NCI-H345 treated with DMSO at 0.1 percent for 48 hours (cell line): Measurements from ENCODE around the gene DIS3L2.

Experiments
- DNase-seq: peaks from one replicate; lab custom pipeline; 2025; ENCODE audit not compliant: unreplicated experiment; lab: John Stamatoyannopoulos, UW

Gene DIS3L2

DNA sequence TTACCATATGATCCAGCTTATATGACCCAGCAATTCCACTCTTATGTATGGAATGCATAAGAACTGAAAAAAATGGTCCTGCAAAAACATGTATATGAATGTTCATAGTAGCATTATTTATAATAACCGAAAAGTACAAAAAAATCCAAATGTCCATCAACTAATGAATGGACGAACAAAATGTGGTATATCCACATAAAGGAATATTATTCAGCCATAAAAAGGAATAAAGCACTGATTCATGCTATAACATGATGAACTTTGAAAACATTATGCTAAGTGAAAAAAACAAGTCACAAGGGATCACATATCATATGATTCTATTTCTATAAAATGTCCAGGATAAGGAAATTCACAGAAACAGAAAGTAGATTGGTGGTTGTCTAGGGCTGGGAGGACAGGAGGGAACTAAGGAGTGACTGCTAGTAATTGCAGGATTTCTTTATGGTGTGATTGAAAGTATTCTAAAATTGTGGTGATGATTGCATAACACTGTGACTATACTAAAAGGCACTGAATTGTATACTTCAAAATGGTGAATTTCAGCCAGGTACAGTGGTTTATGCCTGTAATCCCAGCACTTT, 10.0 kb upstream of the DIS3L2 start:
- no peak for DNase-seq

DNA sequence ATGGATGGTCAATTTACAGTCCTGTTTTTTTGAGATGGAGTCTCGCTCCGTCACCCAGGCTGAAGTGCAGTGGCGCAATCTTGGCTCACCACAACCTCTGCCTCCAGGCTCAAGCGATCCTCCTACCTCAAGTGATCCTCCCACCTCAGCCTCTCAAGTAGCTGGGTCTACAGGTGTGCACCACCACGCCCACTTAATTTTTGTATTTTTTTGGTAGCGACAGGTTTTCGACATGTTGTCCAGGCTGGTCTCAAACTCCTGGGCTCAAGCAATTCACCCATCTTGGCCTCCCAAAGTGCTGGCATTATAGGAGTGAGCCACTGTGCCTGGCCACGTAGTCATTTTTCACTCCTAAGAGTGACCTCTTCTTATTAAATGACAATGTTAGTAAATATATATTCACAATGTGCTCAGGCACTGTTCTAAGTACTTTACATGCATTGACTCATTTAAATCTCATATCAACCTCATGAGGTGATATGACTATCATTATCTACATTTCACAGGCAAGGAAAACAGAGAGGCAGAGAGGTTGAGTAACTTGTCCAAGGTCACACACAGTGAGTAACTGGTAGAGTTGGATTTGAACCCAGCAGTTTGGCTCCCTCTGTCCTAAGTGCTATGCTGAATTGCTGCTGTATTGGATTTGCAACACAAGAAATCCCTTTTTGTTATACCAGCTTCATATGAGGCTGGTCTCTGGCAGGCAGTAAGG, 5.6 kb upstream of the DIS3L2 start:
- no peak for DNase-seq

DNA sequence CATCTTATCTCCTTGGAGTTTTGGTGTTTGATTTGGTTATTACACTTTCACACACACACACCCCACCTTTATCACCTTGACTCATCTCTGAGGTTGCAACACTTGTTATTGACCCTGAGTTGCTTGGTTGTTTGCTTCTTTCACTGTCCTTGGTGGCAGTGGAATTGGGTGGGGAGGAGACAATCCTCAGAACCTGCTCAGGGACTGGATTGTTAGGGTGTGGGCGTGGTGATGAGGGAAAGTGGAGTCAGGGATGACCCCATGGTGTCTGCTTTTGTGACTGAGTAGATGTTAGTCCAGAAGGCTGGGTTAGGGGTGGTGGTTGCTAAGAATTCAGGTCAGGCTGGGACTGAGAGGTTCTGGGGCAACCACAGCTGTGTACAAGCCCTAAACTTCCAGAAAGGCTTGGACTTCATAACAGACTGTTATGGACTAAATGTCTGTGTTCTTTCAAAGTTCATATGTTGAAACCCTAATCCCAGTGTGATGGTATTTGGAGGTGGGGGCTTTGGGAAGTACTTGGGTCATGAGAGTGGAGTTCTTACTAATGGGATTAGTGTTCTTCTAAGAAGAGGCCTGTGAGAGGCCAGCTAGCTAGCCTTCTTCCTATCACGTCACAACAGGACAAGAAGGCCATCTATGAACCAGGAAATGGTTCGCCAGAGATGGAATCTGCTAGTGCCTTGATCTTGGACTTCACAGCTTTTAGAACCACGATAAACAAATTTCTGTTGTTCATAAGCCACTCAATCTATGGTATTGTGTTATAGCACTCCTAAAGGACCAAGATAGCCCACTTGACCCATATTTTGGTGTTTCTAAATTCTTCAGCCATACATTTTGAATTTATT, 3.4 kb upstream of the DIS3L2 start:
- DNase-seq = no peak

DNA sequence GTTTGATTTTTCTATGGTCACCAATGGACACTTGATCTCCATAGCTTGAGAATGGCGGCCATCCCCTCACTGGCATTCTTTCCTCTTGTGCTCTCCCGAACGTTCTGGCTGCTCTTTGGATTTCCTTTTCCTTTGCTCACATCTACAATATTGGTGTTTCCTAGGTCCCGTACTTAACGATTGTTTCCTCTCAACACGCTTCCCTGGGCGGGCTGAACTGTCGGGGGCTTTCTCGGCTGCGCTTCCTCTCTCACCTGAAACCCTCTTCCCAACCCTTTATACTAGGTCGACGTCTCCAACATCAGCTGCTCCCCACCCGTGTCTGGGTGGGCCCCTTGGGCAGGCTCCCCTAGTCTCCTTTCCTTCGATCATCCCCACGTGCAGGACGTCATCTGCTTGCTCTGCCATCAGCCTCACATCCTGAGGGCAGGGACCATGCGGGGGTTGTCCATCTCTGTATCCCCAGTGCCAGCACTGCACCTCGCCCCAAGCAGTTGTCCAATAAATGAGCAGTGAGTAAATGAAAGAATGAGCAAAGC, 634 bp upstream of the DIS3L2 start:
- DNase-seq = no peak

DNA sequence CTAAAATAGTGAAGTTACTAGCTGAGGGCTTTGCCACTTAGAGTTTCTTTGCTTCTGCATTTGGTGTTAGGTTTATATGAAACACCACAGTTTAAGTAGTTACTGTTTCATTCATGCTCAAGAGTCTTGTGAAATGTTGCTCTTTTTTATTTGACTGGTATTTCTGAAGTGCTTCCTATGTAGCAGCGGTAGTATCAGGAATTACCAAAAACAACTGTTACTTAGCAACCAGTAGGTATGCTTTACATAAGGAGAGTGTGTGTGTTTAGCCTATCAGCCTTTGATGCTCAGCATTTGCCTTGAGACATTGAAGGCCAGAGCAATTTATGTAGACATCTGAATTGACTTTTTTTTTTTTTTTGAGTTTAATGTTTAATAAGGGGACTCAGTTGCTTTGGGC, 3.6 kb downstream of the DIS3L2 start:
- peak; percentile 6 for DNase-seq

DNA sequence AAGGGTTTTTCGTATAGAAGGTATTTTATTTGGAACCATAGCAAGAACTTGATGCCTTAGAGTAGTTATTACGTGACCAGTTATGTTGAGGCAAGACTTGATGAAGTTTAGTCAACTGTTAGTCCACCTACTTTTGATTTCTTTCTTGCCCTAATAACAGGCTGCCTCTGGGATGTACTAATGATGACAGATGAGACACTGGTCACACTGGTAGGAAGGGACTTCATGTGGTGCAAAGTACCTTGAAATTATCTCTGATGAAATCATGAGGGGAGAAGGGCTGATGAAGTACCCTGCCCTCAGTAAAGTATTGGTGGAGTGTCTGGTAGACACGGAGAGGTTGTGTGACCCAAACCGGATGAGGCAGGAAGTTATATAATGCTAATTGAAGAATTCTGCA, 5.4 kb downstream of the DIS3L2 start:
- no peak for DNase-seq

DNA sequence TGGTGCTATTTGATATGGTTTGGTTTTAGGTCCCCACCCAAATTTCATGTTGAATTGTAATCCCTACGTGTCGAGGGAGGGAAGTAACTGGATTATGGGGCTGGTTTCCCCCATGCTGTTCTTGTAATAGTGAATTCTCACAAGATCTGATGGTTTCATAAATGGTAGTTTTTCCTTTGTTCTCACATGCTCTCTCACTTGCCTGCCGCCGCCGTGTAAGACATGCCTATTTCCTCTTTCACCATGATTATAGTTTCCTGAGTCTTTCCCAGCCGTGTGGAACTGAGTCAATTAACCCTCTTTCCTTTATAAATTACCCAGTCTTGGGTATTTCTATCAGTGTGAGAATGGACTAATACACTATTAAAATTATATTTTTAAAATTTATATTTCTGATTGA, 7.3 kb downstream of the DIS3L2 start:
- no peak for DNase-seq

DNA sequence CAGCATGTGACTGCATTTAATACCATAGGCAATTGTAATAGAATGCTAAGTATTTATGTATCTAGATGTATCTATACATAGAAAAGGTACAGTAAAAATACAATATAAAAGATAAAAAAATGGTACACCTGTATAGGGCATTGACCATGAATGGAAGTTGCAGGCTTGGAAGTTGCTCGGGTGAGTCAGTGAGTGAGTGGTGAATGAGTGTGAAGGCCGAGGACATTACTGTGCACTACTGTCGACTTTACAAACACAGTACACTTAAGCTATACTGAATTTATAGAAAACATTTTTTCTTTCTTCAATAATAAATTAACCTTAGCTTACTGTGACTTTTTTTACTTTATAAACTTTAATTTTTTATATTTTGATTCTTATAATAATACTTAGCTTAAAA, 8.9 kb downstream of the DIS3L2 start:
- no peak for DNase-seq

DNA sequence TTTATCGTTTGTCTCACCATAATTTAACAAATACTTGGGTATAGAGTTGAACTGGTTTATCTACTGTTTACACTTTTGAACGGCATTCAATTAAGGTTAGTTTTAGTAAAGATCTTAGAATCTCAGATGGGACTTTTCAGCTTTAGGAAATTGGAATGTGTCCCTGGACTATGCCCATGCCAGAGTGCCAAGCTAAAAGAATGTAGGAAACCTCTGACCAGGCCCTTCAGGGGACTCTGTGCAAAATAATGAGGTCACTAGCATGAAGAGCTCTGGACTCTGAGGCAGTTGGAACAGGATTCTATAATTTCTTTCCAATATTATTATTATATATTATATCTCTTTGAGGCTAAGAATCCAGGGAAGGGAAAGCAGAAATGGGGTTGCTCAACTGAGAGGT, 13.5 kb downstream of the DIS3L2 start:
- no peak for DNase-seq

DNA sequence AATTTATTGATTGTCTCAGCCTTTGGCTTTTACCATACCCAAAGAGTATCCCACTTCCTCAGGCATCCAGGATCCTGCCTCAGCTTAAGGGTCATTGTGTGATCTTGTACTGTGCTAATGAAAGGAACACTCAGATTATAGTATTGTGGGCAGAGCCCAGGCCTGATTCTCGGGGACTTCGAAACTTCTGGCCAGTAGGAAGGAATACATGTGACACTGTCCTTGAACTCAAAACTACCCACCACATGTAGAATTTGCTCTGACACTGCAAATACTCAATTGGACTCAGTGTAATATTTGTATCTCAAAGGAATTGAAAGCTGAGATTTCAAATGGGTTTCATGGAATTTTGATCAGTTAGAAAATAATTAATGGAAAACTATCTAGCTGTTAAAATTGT, 15.9 kb downstream of the DIS3L2 start:
- no peak for DNase-seq

DNA sequence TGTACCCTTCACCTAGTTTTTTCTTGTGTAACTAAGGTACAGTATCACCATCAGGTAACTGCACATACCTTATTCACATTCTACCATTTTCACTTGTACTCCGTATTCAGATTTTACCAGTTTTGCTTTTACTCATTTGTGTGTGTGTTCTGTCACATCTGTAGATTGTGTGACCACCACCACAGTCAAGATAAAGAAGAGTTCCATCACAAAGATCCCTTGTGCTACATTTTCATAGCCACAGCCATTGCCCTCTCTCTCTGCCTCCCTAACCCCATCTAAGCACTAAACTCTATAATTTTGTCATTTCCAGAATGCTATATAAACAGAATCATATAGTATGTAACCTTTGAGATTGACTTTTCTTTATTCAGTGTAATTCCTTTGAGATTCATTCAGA, 23.5 kb downstream of the DIS3L2 start:
- no peak for DNase-seq

DNA sequence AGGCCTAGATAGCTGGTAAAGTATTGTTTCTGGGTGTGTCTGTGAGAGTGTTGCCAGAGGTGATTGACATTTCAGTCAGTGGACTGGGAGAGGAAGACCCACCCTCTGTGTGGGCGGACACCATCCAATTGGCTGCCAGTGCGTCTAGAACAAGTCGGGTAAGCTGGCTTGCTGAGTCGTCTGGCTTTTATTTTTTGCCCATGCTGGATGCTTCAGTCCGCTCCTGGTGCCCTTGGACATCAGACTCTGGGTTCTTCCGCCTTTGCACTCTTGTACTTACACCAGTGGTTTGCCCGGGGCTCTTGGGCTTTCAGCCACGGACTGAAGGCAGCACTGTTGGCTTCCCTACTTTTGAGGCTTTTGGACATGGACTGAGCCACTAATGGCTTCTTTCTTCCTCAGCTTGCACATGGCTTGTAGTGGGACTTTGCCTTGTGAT, 24.3 kb downstream of the DIS3L2 start:
- DNase-seq = no peak

DNA sequence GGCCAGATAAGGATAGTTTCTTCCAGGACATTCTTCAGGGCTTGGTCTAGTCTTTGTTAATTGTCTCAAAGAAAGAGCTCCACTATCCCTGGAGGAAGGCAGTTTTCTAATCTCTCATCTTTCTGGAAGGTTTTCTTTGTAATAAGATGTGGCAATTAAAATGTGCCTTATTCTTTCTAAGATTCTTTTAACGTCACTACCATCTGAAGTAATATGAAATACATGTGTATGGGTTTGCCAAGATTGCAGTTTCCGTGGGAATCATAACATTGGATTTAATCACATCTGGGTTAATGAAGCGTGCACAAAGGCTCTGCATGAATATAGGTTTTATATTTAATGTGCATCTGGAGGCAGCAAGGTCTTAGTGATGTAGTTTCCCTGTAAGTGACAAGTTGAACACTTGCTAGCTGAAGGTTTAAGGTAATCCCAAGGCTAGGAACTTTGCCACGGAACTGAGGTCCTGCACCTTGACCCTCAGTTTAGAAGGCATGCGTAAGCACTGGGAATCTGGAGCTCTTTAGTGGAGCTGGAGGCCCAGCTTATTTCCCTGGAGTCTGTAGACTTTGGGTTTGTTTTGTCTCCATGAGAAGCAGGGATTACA, 25.7 kb downstream of the DIS3L2 start:
- no peak for DNase-seq

DNA sequence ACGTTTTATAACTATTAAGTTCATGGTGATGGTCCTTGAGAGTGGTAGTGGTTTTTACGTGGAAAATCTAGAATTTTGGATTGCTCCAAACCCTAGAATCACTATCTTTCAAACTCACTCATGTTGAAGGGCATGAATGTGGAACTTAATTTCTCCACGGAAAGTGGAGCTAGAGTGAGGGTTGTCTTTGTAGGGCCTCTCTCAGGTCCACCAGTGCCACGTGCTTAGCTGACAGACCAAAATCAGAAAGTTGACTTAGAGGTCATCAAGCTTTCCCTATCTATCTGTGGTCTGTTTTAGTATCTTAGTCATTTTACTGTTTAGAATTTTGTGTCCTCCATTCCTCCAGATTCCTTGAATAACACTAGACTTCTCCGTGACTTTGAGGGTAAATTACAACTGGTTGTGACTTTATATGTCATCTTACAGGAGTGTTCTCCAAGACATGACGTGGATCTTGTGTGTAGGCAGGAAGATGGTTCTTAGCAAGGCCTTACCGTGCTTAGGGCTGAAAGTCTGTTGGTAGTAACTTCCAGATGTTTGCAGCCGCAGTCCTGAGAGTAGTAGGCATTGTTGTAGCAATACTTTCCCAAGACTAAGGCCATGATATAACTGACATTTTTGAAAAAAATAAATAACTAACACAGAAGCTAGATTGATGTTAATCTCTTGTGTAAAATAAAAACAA, 26.8 kb downstream of the DIS3L2 start:
- no peak for DNase-seq

DNA sequence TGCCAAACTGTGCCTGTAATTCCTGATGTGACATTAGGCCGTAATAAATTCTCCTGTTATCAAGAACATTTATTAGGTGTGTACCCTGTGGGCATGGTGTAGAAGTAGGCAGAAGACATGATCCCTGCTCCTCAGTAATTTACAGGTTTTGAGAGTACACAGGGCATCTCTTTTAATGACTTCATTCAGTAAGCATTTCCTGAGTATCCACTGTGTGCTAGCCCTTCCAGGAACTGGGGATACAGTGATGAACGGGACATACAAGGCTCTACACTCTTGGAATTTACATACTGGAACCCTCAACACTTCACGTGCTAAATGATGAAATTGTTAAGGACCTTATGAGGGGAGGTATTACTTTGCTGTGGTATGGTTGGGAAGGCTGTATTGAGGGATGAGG, 30.2 kb downstream of the DIS3L2 start:
- DNase-seq = no peak

DNA sequence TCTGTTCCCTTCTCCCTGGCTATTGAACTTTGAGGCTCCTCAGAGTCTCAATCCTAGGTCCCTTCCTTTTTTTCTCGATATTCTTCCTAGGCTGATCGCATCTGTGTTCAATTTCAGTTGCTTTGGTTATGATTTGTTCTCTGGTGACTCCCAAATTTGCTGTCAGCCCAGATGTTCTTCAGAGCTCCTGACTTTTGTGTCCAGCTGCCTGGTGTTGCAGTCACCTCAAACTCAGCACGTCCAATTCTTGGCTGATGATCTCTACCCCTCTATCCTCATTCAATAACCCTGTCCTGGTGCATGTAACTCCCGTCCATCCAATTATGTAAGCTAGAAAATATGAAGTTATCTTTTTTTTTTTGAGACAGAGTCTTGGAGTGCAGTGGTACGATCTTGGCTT, 31.4 kb downstream of the DIS3L2 start:
- no peak for DNase-seq

DNA sequence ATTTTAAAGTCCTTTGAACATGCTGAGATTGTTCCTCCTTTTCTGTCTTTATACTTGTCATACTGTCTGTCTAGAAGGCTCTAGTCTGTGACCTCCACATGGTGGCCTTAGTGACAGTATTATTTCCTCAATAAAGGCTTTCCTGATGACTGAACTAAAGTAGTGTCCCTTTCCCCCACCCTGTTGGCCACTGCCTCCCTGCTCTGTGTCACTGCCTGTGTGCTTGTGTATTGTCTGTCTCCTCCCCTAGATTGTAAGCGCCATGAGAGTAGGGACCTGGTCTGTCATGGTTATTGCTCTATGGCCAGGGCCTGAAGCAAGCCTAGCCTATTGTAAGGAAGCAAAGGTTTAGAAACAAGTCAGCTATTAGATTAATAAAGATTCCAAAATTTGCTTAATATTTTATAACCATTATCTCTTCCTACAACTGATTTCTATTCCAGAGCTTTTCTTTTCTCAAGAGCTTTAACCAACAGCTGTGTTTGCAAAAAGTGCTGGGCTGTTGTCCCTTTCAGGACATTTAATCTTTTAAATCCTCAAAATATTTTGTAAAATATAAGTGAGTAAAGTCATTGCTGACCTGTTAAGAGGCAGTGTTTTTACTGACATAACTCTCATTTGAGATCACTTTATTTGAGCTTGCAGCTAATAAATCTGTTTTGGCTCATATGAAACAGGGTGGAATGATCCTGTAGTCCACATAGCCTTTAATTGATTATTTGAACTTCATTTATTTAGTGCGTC, 35.5 kb downstream of the DIS3L2 start:
- no peak for DNase-seq

DNA sequence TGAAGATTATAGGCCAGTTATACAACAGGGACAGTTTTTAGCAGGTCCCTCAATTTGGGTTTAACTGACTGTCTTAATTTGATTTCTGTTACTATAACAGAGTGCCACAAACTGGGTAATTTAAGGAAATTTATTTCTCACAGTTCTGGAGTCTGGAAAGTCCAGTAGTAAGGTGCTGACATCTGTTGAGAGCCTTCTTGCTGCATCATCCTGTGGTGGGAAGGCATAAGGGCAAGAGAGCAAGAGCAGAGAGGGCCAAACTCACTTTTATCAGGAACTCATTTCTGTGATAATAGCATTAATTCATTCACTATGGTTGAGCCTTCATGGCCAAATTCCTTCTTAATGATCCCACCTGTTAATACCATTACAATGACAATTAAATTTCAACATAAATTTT, 36.5 kb downstream of the DIS3L2 start:
- DNase-seq = no peak

DNA sequence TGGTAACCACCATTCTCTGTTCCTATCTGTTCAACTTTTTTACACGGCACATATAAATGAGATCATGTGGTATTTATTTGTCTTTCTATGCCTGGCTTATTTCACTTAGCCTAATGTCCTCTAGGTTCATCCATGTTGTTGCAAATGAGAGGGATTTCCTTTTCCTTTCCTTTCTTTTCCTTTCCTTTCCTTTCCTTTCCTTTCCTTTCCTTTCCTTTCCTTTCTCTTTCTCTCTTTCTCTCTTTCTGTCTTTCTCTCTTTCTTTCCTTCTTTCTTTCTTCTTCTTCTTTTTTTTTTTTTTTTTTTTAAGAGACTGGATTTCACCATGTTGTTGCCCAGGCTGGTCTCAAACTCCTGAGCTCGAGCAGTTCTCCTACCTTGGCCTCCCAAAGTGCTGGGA, 38.9 kb downstream of the DIS3L2 start:
- DNase-seq = no peak

DNA sequence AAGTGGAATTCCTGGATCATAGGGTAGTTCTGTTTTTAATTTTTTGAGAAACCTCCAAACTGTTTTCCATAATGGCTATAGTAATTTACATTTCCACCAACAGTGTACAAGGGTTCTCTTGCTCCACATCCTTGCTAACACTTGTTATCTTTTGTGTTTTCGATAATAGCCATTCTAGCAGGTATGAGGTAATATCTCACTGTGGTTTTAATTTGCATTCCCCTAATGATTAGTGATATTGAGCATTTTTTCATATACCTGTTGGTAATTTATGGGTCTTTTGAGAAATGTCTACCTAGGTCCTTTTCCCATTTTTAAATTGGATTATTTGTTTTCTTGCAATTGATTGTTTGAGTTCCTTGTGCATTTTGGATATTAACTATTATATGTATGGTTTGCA, 39.6 kb downstream of the DIS3L2 start:
- no peak for DNase-seq
